ENCODE measurements around the gene CYGB. TPM values are rescaled to one million over a fixed set of nuclear protein-coding genes. Genes with fewer than 3 reads are reported as not detected.

Gene CYGB
- total and polyA plus RNA-seq, 2 of the 13 experiments (the other 11 are each of a cell fraction or from before 2014, with no cell fraction given) = 18.9 to 27.1 TPM

GRCh38 chr17:76523084-76524037, 14.1 kb downstream of the CYGB start (continued):
- no peak; the same call in 1 of the 2 replicates for TF ChIP-seq LRRFIP1 (CRISPR knock-in tag; conservative IDR thresholded peaks at IDR 0.05)
- no peak for TF ChIP-seq REST (IDR thresholded peaks at IDR 0.05; ENCODE audit: borderline replicate concordance in 1 of 2, low read depth in 1 of 2, low read length in 2 of 2)
- no peak for TF ChIP-seq GABPA (IDR thresholded peaks at IDR 0.05; ENCODE audit: low read depth, low read length)
- no peak for TF ChIP-seq GABPA (CRISPR knock-in tag; IDR thresholded peaks at IDR 0.05; ENCODE audit: low read depth)
- 0 out of 2 replicates have a peak, but pooled peaks have one; percentile 56 for TF ChIP-seq ZNF264 (CRISPR knock-in tag; IDR thresholded peaks at IDR 0.05)
- TF ChIP-seq CHD4 (IDR thresholded peaks at IDR 0.05; ENCODE audit: borderline replicate concordance, low read length) = no peak
- TF ChIP-seq SP4 (CRISPR knock-in tag; IDR thresholded peaks at IDR 0.05) = 0 out of 2 replicates have a peak, but pooled peaks have one; percentile 54
- TF ChIP-seq RAD21 (CRISPR knock-in tag; IDR thresholded peaks at IDR 0.05) = peak; percentile 100
- TF ChIP-seq CSRNP1 (CRISPR knock-in tag; IDR thresholded peaks at IDR 0.05) = peak; percentile 66; the same call in 1 of the 2 replicates
- no peak for TF ChIP-seq ZBTB1 (CRISPR knock-in tag; IDR thresholded peaks at IDR 0.05; ENCODE audit: borderline replicate concordance)
- TF ChIP-seq, protein P1, sequence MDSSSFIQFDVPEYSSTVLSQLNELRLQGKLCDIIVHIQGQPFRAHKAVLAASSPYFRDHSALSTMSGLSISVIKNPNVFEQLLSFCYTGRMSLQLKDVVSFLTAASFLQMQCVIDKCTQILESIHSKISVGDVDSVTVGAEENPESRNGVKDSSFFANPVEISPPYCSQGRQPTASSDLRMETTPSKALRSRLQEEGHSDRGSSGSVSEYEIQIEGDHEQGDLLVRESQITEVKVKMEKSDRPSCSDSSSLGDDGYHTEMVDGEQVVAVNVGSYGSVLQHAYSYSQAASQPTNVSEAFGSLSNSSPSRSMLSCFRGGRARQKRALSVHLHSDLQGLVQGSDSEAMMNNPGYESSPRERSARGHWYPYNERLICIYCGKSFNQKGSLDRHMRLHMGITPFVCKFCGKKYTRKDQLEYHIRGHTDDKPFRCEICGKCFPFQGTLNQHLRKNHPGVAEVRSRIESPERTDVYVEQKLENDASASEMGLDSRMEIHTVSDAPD (CRISPR knock-in tag; IDR thresholded peaks at IDR 0.05) = no peak
- no peak for TF ChIP-seq IRF1 (CRISPR knock-in tag; IDR thresholded peaks at IDR 0.05; ENCODE audit: low read depth)
- TF ChIP-seq NBN (conservative IDR thresholded peaks at IDR 0.05) = no peak
- no peak for TF ChIP-seq ATF7 (IDR thresholded peaks at IDR 0.05)
- no peak for TF ChIP-seq ATF7 (CRISPR knock-in tag; IDR thresholded peaks at IDR 0.05)
- no peak for TF ChIP-seq ZNF234 (CRISPR knock-in tag; conservative IDR thresholded peaks at IDR 0.05)
- no peak; a peak in 1 of 4 replicates for TF ChIP-seq EP300 (IDR thresholded peaks at IDR 0.05; ENCODE audit: low read depth in 2 of 2, low read length in 2 of 2)
- peak; percentile 45; the same call in 1 of the 2 replicates for TF ChIP-seq EP300 (CRISPR knock-in tag; IDR thresholded peaks at IDR 0.05; ENCODE audit: borderline replicate concordance)
- peak; percentile 87 for TF ChIP-seq NFKB2 (CRISPR knock-in tag; IDR thresholded peaks at IDR 0.05; ENCODE audit: borderline replicate concordance)
